H1 (cell line): ENCODE results near the gene ZFYVE21. TPM values are rescaled to one million over a fixed set of nuclear protein-coding genes. Genes with fewer than 3 reads are reported as not detected.

Experiments
- CTCF ChIA-PET: fragments of 300-600 bp; sonication (Branson Sonifier 250); formaldehyde crosslinking; loops from one replicate; lab custom pipeline; 2021; ENCODE audit not compliant: partially characterized antibody; lab: Charles Lee
- POLR2A ChIA-PET: fragments of 300-600 bp; sonication (Branson Sonifier 250); formaldehyde crosslinking; loops from one replicate; lab custom pipeline; 2021; ENCODE audit warnings: inconsistent platforms; ENCODE audit not compliant: partially characterized antibody; lab: Charles Lee
- DNase-seq, 2 experiments: peaks; one replicate each; pipeline versions ENCODE4 v3.0.0 to v3.0.0-alpha.2; 2010 to 2022; ENCODE audit warnings: low spot score in 2 of 2, low read depth in 1 of 2, mixed read lengths in 1 of 2
- FAIRE-seq: peaks from 2 replicates; lab custom pipeline; 2011; peaks lifted over from hg19 to GRCh38; lab: Jason Lieb, UNC
- H2AFZ ChIP-seq: 2 replicates; pipeline ENCODE4 v1.8.1; 2012; ENCODE audit warnings: low read length, inconsistent platforms
- H2AK5ac ChIP-seq: 2 replicates; pipeline ENCODE4 v1.6.1; 2013; ENCODE audit warnings: low read depth, low read length
- H2BK120ac ChIP-seq: replicated peaks from 2 replicates; pipeline ENCODE3; 2013; ENCODE audit warnings: low read depth, low read length, inconsistent platforms
- H2BK12ac ChIP-seq: 2 replicates; pipeline ENCODE4 v1.6.1; 2013; ENCODE audit warnings: low read depth, low read length
- H2BK15ac ChIP-seq: 2 replicates; pipeline ENCODE4 v1.6.1; 2013; ENCODE audit warnings: low read length
- H2BK20ac ChIP-seq: 2 replicates; pipeline ENCODE4 v1.6.1; 2013; ENCODE audit warnings: low read length
- H2BK5ac ChIP-seq: 2 replicates; pipeline ENCODE4 v1.6.1; 2013; ENCODE audit warnings: low read depth, low read length
- H3K14ac ChIP-seq: 2 replicates; pipeline ENCODE4 v1.6.1; 2013; ENCODE audit warnings: inconsistent platforms; ENCODE audit not compliant: insufficient read length
- H3K18ac ChIP-seq: 2 replicates; pipeline ENCODE4 v1.6.1; 2013; ENCODE audit warnings: low read length; ENCODE audit errors: extremely low read depth
- H3K23ac ChIP-seq: 2 replicates; pipeline ENCODE4 v1.6.1; 2013; ENCODE audit warnings: inconsistent platforms; ENCODE audit not compliant: insufficient read length
- H3K23me2 ChIP-seq: 2 replicates; pipeline ENCODE4 v1.6.1; 2013; ENCODE audit warnings: low read depth, low read length
- H3K27ac ChIP-seq: 2 replicates; pipeline ENCODE4 v1.6.1; 2011; ENCODE audit warnings: low read depth, low read length, inconsistent platforms
- H3K27me3 ChIP-seq, 4 experiments: replicated peaks in 1 of 4; 1 replicate in 1 of 4; 2 replicates in 3 of 4; pipeline versions ENCODE4 v1.6.1 to v1.8.1; 2011 to 2013; ENCODE audit warnings: low read length in 3 of 4, mild to moderate bottlenecking in 3 of 4, inconsistent platforms in 2 of 4, mixed read lengths in 2 of 4, moderate library complexity in 1 of 4; ENCODE audit not compliant: control insufficient read depth in 3 of 4, insufficient read depth in 3 of 4; ENCODE audit errors: extremely low read depth in 1 of 4
- H3K36me3 ChIP-seq, 4 experiments: 2 replicates each; pipeline versions ENCODE4 v1.6.1 to v1.8.1; 2011 to 2013; ENCODE audit warnings: mild to moderate bottlenecking in 4 of 4, low read length in 3 of 4, moderate library complexity in 2 of 4, control low read depth in 1 of 4, inconsistent platforms in 1 of 4; ENCODE audit not compliant: insufficient read depth in 4 of 4, control insufficient read depth in 2 of 4
- H3K4ac ChIP-seq: replicated peaks from 2 replicates; pipeline ENCODE3; 2013; ENCODE audit warnings: low read length, low read depth, mixed read lengths, inconsistent platforms; ENCODE audit not compliant: insufficient read length
- H3K4me1 ChIP-seq, 4 experiments: replicated peaks in 1 of 4; 1 replicate in 1 of 4; 2 replicates in 3 of 4; pipeline versions ENCODE4 v1.6.1 to v1.8.1; 2011 to 2013; ENCODE audit warnings: low read length in 3 of 4, inconsistent platforms in 2 of 4, mixed read lengths in 1 of 4; ENCODE audit not compliant: insufficient read depth in 4 of 4, control insufficient read depth in 3 of 4
- H3K4me2 ChIP-seq, 2 experiments: 2 replicates each; pipeline versions ENCODE4 v1.6.1 to v1.8.1; 2011 to 2013; ENCODE audit warnings: low read depth in 2 of 2, low read length in 2 of 2, control low read depth in 1 of 2, inconsistent platforms in 1 of 2, mild to moderate bottlenecking in 1 of 2; ENCODE audit not compliant: insufficient read depth in 1 of 2
- H3K4me3 ChIP-seq, 4 experiments: fragments of 200-600, 300-600 bp in 1 of 4; sonication (generic), shearing (Covaris generic), sonication (Bioruptor Twin) in 1 of 4; 2 replicates each; pipeline versions ENCODE4 v1.5.1 to v1.8.1; 2011 to 2016; ENCODE audit warnings: low read length in 4 of 4, low read depth in 3 of 4, control low read depth in 2 of 4, inconsistent platforms in 2 of 4, mild to moderate bottlenecking in 2 of 4, mixed read lengths in 1 of 4, moderate library complexity in 1 of 4; ENCODE audit not compliant: insufficient read depth in 2 of 4; ENCODE audit errors: extremely low read depth in 1 of 4
- H3K56ac ChIP-seq: replicated peaks from 2 replicates; pipeline ENCODE3; 2013; ENCODE audit warnings: low read depth, mild to moderate bottlenecking, mixed read lengths, low read length, inconsistent platforms; ENCODE audit not compliant: insufficient read length
- H3K79me1 ChIP-seq: 2 replicates; pipeline ENCODE4 v1.6.1; 2013; ENCODE audit warnings: low read depth, low read length, control low read depth
- H3K79me2 ChIP-seq, 2 experiments: 2 replicates each; pipeline versions ENCODE4 v1.6.1 to v1.8.1; 2012 to 2013; ENCODE audit warnings: low read length in 2 of 2, mild to moderate bottlenecking in 2 of 2, inconsistent platforms in 1 of 2; ENCODE audit not compliant: insufficient read depth in 2 of 2, control insufficient read depth in 1 of 2
- H3K9ac ChIP-seq, 4 experiments: replicated peaks in 1 of 4; 1 replicate in 1 of 4; 2 replicates in 3 of 4; pipeline versions ENCODE4 v1.6.1 to v1.8.1; 2011 to 2013; ENCODE audit warnings: low read depth in 3 of 4, low read length in 3 of 4, control low read depth in 2 of 4, mild to moderate bottlenecking in 2 of 4, moderate library complexity in 2 of 4, inconsistent platforms in 1 of 4; ENCODE audit errors: extremely low read depth in 1 of 4
- H3K9me3 ChIP-seq, 2 experiments: 2 replicates each; pipeline versions ENCODE4 v1.6.1 to v1.8.1; 2012 to 2013; ENCODE audit warnings: mild to moderate bottlenecking in 2 of 2, moderate library complexity in 2 of 2, control low read depth in 1 of 2, inconsistent platforms in 1 of 2, low read depth in 1 of 2, low read length in 1 of 2, mixed read lengths in 1 of 2; ENCODE audit not compliant: insufficient read depth in 2 of 2
- H4K20me1 ChIP-seq, 2 experiments: replicated peaks in 1 of 2; 2 replicates each; pipeline versions ENCODE3 to v1.8.1; 2011 to 2013; ENCODE audit warnings: inconsistent platforms in 2 of 2, low read length in 2 of 2, mild to moderate bottlenecking in 1 of 2; ENCODE audit not compliant: insufficient read depth in 2 of 2, control insufficient read depth in 1 of 2
- H4K5ac ChIP-seq: 2 replicates; pipeline ENCODE4 v1.6.1; 2013; ENCODE audit warnings: low read length, low read depth, mixed read lengths, inconsistent platforms; ENCODE audit not compliant: insufficient read length
- H4K8ac ChIP-seq: 2 replicates; pipeline ENCODE4 v1.8.0; 2013; ENCODE audit warnings: mild to moderate bottlenecking, moderate library complexity, low read length, inconsistent platforms; ENCODE audit not compliant: insufficient read depth; ENCODE audit errors: extremely low read depth
- H4K91ac ChIP-seq: replicated peaks from 2 replicates; pipeline ENCODE3; 2013; ENCODE audit warnings: low read length, mixed read lengths, inconsistent platforms; ENCODE audit not compliant: insufficient read length
- CBX8 ChIP-seq: fragments of 300-800, 300-1000 bp; sonication (generic); IDR thresholded peaks from 2 replicates; pipeline ENCODE4 v1.7.1; 2016; ENCODE audit warnings: low read depth, low read length, borderline replicate concordance
- EP300 ChIP-seq, 2 experiments: IDR thresholded peaks; 1 replicate in 1 of 2; 2 replicates in 1 of 2; pipeline ENCODE4 v1.6.1; 2011 to 2012; ENCODE audit warnings: low read depth in 2 of 2, low read length in 2 of 2, mild to moderate bottlenecking in 2 of 2, borderline replicate concordance in 1 of 2, inconsistent platforms in 1 of 2, moderate library complexity in 1 of 2
- POLR2AphosphoS5 ChIP-seq: IDR thresholded peaks from 2 replicates; pipeline ENCODE4 v1.6.1; 2011; ENCODE audit warnings: low read depth, low read length
- WGBS, 2 experiments: shearing (Covaris generic) in 1 of 2; methylation state at CpG; one replicate each; pipeline versions ENCODE4 v1.1.6 to v1.1.7; 2013 to 2015; ENCODE audit warnings: low lambda C conversion rate in 2 of 2, mixed read lengths in 2 of 2, inconsistent platforms in 1 of 2, low coverage in 1 of 2, missing lambda C conversion rate in 1 of 2; ENCODE audit not compliant: insufficient replicate concordance in 2 of 2, insufficient coverage in 1 of 2, insufficient read length in 1 of 2; ENCODE audit errors: extremely low coverage in 1 of 2, missing lambda C conversion rate in 1 of 2; 5-methylcytosine and 5-hydroxymethylcytosine counted together
- polyA plus RNA-seq, 7 experiments: library from polyadenylated mRNA; depleted of rRNA in 3 of 7; stranded (reverse) in 5 of 7; unstranded in 2 of 7; fragments of >200 nt in 5 of 7; fragments of 200-250 nt in 2 of 7; gene quantifications; 1 replicate in 5 of 7; 2 replicates in 1 of 7; 4 replicates in 1 of 7; pipeline versions ENCODE4 v1.2.1 to v1.2.3, GENCODE V29; 2011 to 2013; ENCODE audit warnings: missing spikeins in 2 of 7, mixed read lengths in 2 of 7
- total RNA-seq: library from RNA; stranded (reverse); fragmentation: NEBNext Ultra II Directional; extraction: Animal tissue kit (Norgen Biotek cat#: 25700); gene quantifications from 2 replicates; pipeline ENCODE4 v1.2.1, GENCODE V29; 2021
- TF ChIP-seq, protein P1 (sequence below): IDR thresholded peaks from 2 replicates; pipeline ENCODE4 v1.6.1; 2012; ENCODE audit warnings: inconsistent platforms

ZFYVE21 gene
- total and polyA plus RNA-seq, 2 of the 8 experiments (the other 6 are each of a cell fraction or from before 2014, with no cell fraction given) = 53.4 to 127 TPM

DNA sequence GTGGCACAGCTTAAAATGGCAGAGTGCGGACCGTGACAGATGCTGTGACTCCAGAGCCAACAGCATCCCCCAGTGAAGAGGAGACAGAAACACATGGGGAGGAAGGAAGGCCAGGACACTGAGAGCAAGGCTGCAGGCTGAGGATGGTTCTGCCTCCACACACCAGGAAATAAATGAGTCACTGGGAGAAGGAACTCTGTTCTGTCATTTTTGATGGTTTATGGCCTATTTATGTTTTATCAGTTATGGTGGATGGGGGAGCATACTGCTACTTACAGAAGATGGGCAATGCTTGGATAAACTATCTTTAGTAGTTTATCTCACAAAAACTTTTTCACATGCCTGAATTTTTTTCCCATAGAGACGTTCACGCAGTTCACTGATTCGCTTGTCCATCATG, 33.8 kb downstream of the ZFYVE21 start:
- WGBS, 2 experiments = 93% methylated on average over 5 of the region's 5 CpGs; no CpG with 5 or more reads in 1 of the 2 experiments
- ChIA-PET POLR2A (no interaction called here), CTCF (no interaction called here)
- Histone ChIP-seq H2BK120ac (no peak overlapping the region), H3K27ac (no peak overlapping the region), H3K23me2 (no peaks in the 10 kb centered on the region), H3K79me2 (no peaks in the 10 kb centered on the region), H3K27me3 (no peaks in the 10 kb centered on the region), H4K91ac (no peak overlapping the region), H3K4ac (no peak overlapping the region), H2AK5ac (no peak overlapping the region), H2AFZ (no peak overlapping the region), H3K79me1 (no peaks in the 10 kb centered on the region), H3K9ac (no peak overlapping the region), H3K18ac (no peak overlapping the region), H3K4me1 (no peaks in the 10 kb centered on the region), H3K4me2 (no peak overlapping the region), H3K14ac (no peak overlapping the region), H2BK20ac (no peak overlapping the region), H4K5ac (no peak overlapping the region), H2BK15ac (no peak overlapping the region), H3K9me3 (no peaks in the 10 kb centered on the region), H3K23ac (no peak overlapping the region), H4K20me1 (peaks cover 0 to 2% of the 10 kb centered on the region in 2 experiments), H3K36me3 (no peaks in the 10 kb centered on the region; a peak in 1 of 8 replicates), H2BK5ac (no peak overlapping the region), H3K56ac (no peak overlapping the region), H4K8ac (no peak overlapping the region), H3K4me3 (no peak overlapping the region), H2BK12ac (no peak overlapping the region)
- no peak for DNase-seq
- FAIRE-seq = no peak
- TF ChIP-seq POLR2AphosphoS5 = no peak
- TF ChIP-seq CBX8 = no peak
- TF ChIP-seq EP300 (IDR thresholded peaks at IDR 0.05; ENCODE audit: borderline replicate concordance in 1 of 2, low read depth in 2 of 2, low read length in 2 of 2) = no peak
- TF ChIP-seq, protein P1, sequence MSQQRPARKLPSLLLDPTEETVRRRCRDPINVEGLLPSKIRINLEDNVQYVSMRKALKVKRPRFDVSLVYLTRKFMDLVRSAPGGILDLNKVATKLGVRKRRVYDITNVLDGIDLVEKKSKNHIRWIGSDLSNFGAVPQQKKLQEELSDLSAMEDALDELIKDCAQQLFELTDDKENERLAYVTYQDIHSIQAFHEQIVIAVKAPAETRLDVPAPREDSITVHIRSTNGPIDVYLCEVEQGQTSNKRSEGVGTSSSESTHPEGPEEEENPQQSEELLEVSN = no peak
